ENCODE measurements around the gene CAMK1D.

CAMK1D gene

DNA sequence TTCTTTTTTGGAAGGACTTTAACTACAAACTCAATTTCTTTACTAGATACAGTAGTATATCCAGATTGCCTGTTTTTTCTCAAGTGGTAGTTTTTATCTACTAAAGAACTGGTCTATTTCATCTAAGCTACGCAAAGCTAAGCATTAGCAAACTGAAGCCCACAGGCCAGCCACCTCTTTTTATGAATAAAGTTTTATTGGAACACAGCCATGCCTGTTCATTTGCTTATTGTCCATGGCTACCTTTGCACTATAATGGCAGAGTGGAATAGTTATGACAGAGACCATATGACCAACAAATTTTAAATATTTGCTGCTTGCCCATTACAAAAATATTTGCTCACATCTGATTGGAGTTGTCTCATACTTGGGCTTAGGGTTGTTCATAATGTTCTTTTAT is 168.7 kb downstream of the CAMK1D start:
- no peak overlapping the region for H3K4me3 ChIP-seq (ENCODE audit: low read depth, low read length)
- TF ChIP-seq CTCF (IDR thresholded peaks at IDR 0.05; ENCODE audit: control insufficient read depth, extremely low read depth, insufficient read depth) = no peak
- no peak for DNase-seq (ENCODE audit: low read depth)

- no peak overlapping the region for H3K4me3 ChIP-seq (ENCODE audit: low read depth, low read length)
- DNase-seq (ENCODE audit: low read depth) = no peak
- TF ChIP-seq CTCF (IDR thresholded peaks at IDR 0.05; ENCODE audit: control insufficient read depth, extremely low read depth, insufficient read depth) = no peak
Measured at GRCh38 chr10:12521423-12521822, 172.1 kb downstream of the CAMK1D start.

DNA sequence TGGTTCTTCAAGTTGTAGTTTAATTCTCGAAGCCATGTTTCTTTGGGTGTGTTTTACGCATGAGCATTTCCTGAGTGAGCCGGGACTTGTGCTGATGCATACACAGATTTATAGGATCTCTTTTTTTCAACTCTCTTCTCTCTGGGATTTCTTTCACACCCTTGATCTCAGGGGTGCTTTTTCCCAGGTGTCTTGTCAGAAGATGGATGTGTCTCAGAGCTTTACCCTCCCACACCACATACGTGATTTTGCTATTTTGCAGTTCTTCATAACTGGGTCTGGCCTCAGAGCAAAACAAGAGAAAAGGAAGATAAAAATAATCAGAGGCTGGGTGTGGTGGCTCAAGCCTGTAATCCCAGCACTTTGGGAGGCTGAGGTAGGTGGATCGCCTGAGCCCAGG is 177.0 kb downstream of the CAMK1D start:
- H3K4me3 ChIP-seq (ENCODE audit: low read depth, low read length) = no peak overlapping the region
- no peak for DNase-seq (ENCODE audit: low read depth)
- TF ChIP-seq CTCF (IDR thresholded peaks at IDR 0.05; ENCODE audit: control insufficient read depth, extremely low read depth, insufficient read depth) = no peak

DNA sequence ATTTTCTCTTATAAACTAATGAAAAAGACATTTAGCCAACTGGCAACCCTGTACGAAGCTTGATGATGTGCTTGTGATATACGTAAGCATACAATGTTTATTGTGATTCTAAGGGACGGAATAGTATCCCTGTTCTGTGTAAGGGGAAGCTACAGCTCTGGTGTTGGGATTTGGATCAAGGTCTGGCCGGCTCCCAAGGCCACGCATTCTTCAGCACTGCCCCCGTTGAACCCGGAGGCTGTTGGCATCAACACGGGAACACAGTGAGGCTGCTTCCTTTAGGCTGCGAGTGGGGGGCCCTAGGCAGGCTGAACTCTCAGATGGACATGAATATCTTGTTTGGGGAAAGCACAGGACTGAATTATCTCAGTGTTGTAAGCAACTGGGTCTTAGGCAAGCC is 180.6 kb downstream of the CAMK1D start:
- TF ChIP-seq CTCF (IDR thresholded peaks at IDR 0.05; ENCODE audit: control insufficient read depth, extremely low read depth, insufficient read depth) = no peak
- no peak overlapping the region for H3K4me3 ChIP-seq (ENCODE audit: low read depth, low read length)
- no peak for DNase-seq (ENCODE audit: low read depth)

GRCh38 chr10:12531305-12532220 is 182.2 kb downstream of the CAMK1D start:
- no peak for TF ChIP-seq CTCF (IDR thresholded peaks at IDR 0.05; ENCODE audit: control insufficient read depth, extremely low read depth, insufficient read depth)
- H3K4me3 ChIP-seq (ENCODE audit: low read depth, low read length) = no peak overlapping the region
- DNase-seq (ENCODE audit: low read depth) = peak; percentile 83

DNA sequence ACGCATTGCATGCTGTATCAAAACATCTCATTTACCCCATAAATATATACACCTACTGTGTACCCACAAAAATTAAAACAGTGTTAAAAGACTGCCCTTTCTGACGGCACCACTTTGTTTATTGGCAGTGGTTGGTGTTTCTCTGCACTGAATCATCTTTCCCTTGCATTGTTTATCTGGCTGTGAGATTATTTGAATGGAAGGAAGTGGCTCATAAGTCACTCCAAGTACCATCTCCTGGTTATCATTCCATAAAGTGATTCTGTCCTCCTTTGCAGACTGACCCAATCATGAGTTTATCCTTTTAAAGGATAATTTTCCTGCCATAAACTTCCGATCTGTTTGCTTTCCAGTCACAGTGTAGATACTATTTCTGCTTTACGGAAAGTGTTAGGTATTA is 183.8 kb downstream of the CAMK1D start:
- DNase-seq (ENCODE audit: low read depth) = no peak
- TF ChIP-seq CTCF (IDR thresholded peaks at IDR 0.05; ENCODE audit: control insufficient read depth, extremely low read depth, insufficient read depth) = no peak
- no peak overlapping the region for H3K4me3 ChIP-seq (ENCODE audit: low read depth, low read length)

DNA sequence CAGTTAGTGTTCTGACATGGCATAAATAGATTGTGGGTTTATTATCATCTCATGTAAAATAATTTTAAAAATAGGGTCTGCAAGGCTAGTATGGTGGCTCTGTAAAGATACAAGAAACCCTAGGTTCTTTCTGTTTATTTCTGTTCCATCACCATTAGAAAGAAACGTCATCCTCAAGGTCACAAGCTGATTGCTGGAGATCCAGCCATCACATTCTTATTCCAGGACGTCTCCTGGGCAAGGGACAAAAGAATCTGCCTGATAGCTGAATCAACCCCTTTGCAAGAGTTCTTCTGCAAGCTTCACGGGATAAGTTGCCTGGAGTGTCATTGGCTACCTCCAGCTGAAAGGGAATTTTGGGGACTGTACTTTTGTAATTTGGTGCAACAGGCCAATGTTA is 184.4 kb downstream of the CAMK1D start:
- no peak overlapping the region for H3K4me3 ChIP-seq (ENCODE audit: low read depth, low read length)
- no peak for TF ChIP-seq CTCF (IDR thresholded peaks at IDR 0.05; ENCODE audit: control insufficient read depth, extremely low read depth, insufficient read depth)
- no peak for DNase-seq (ENCODE audit: low read depth)
